K562 (cell line): ENCODE results near the gene DLG3. TPM values are rescaled to one million over a fixed set of nuclear protein-coding genes. Genes with fewer than 3 reads are reported as not detected.

Experiments
- GABPA ChIP-seq: fragments of 200-800 bp; sonication (Bioruptor generic); conservative IDR thresholded peaks from 2 replicates; pipeline ENCODE4 v1.6.1; 2016; ENCODE audit warnings: low read depth, missing genetic modification characterization, missing compliant biosample characterization
- MGA ChIP-seq: fragments of 450-650 bp; IDR thresholded peaks from 2 replicates; pipeline ENCODE4 v1.6.1; 2016; ENCODE audit warnings: mild to moderate bottlenecking, moderate library complexity
- SP2 ChIP-seq: IDR thresholded peaks from 2 replicates; pipeline ENCODE4 v1.6.1; 2011; ENCODE audit warnings: mild to moderate bottlenecking, low read depth, low read length, moderate library complexity; ENCODE audit not compliant: poor library complexity, severe bottlenecking; ENCODE audit errors: extremely low read depth
- ZBTB40 ChIP-seq, 2 experiments: fragments of 450-650 bp in 1 of 2; sonication (generic) in 1 of 2; formaldehyde crosslinking in 1 of 2; IDR thresholded peaks; 2 replicates each; pipeline versions ENCODE4 v1.7.1 to v1.9.0; 2016 to 2022; ENCODE audit warnings: inconsistent platforms in 1 of 2, mild to moderate bottlenecking in 1 of 2, missing genetic modification reagents in 1 of 2
- polyA plus RNA-seq, 8 experiments: library from polyadenylated mRNA; depleted of rRNA in 4 of 8; stranded (reverse) in 5 of 8; unstranded in 3 of 8; fragments of >200 nt; fragmentation: Nextera tagmentation in 2 of 8; fragmentation: Illumina TruSeq in 1 of 8; extraction: Ambion mirVana in 2 of 8; extraction: Trizol in 1 of 8; gene quantifications; 2 replicates each; pipeline versions ENCODE4 v1.2.1 to v1.2.3, GENCODE V29; 2011 to 2014; ENCODE audit warnings: inconsistent platforms in 1 of 8, missing spikeins in 1 of 8
- total RNA-seq, 7 experiments: library from RNA; depleted of rRNA in 6 of 7; stranded (reverse); fragments of >200 nt in 6 of 7; fragmentation: Illumina TruSeq in 2 of 7; extraction: Trizol in 2 of 7; gene quantifications; 2 replicates each; pipeline versions ENCODE4 v1.2.1 to v1.2.3, GENCODE V29; 2011 to 2021; ENCODE audit warnings: low replicate concordance in 1 of 7

DLG3 gene
- total and polyA plus RNA-seq, 9 of the 15 experiments (the other 6 are each of a cell fraction or from before 2014, with no cell fraction given) = 3.1 to 15.7 (median 8.8) TPM

GRCh38 chrX:70434352-70434866 lies 10.2 kb upstream of the DLG3 start (continued):
- TF ChIP-seq ZBTB40 (IDR thresholded peaks at IDR 0.05) = peak; percentile 81
- no peak for TF ChIP-seq ZBTB40 (CRISPR knock-in tag; IDR thresholded peaks at IDR 0.05)
- no peak for TF ChIP-seq MGA
- TF ChIP-seq SP2 = no peak
- peak; percentile 92 for TF ChIP-seq GABPA (tag)
